Hematopoietic multipotent progenitor cell treated with erythropoietin and hydrocortisone succinate and interleukin-3 and kit ligand, for 17 days (in vitro differentiated cells): ENCODE data around the gene CDH12.
"Not testable (repeated sequence)": the region's sequence is repeated elsewhere in the genome, so short reads cannot be mapped to it uniquely, and the experiment has no call there.

Experiments used
- DNase-seq: peaks from one replicate; pipeline ENCODE4 v3.0.0-alpha.2; 2015; ENCODE audit warnings: low spot score

The CDH12 gene

GRCh38 chr5:22278164-22278563 lies 575.0 kb downstream of the CDH12 start:
- no peak for DNase-seq

- DNase-seq = no peak
Observed at GRCh38 chr5:22277006-22277405, 576.1 kb downstream of the CDH12 start.

GRCh38 chr5:22265855-22266254 lies 587.3 kb downstream of the CDH12 start:
- not testable (repeated sequence) for DNase-seq

GRCh38 chr5:22258139-22258538 lies 595.0 kb downstream of the CDH12 start:
- no peak for DNase-seq

- no peak for DNase-seq
Observed at GRCh38 chr5:22250528-22250927, 602.6 kb downstream of the CDH12 start.

- DNase-seq = no peak
Observed at GRCh38 chr5:22249209-22249729, 603.9 kb downstream of the CDH12 start.

GRCh38 chr5:22245770-22246169 lies 607.4 kb downstream of the CDH12 start:
- no peak for DNase-seq

- DNase-seq = no peak
Observed at GRCh38 chr5:22242532-22242931, 610.6 kb downstream of the CDH12 start.

- no peak for DNase-seq
Observed at GRCh38 chr5:22238047-22238446, 615.1 kb downstream of the CDH12 start.

- no peak for DNase-seq
Observed at GRCh38 chr5:22226423-22226822, 626.7 kb downstream of the CDH12 start.

GRCh38 chr5:22223079-22223478 lies 630.1 kb downstream of the CDH12 start:
- DNase-seq = no peak

GRCh38 chr5:22213703-22214495 lies 639.2 kb downstream of the CDH12 start:
- not testable (repeated sequence) for DNase-seq

- not testable (repeated sequence) for DNase-seq
Observed at GRCh38 chr5:22212254-22212991, 640.7 kb downstream of the CDH12 start.

- DNase-seq = not testable (repeated sequence)
Observed at GRCh38 chr5:22208463-22208862, 644.7 kb downstream of the CDH12 start.

GRCh38 chr5:22188651-22189050 lies 664.5 kb downstream of the CDH12 start:
- not testable (repeated sequence) for DNase-seq

GRCh38 chr5:22187632-22188228 lies 665.4 kb downstream of the CDH12 start:
- not testable (repeated sequence) for DNase-seq

- DNase-seq = not testable (repeated sequence)
Observed at GRCh38 chr5:22169226-22169625, 683.9 kb downstream of the CDH12 start.

- DNase-seq = not testable (repeated sequence)
Observed at GRCh38 chr5:22168704-22169103, 684.4 kb downstream of the CDH12 start.

GRCh38 chr5:22165931-22166330 lies 687.2 kb downstream of the CDH12 start:
- DNase-seq = not testable (repeated sequence)

- not testable (repeated sequence) for DNase-seq
Observed at GRCh38 chr5:22164910-22165748, 688.0 kb downstream of the CDH12 start.

- DNase-seq = not testable (repeated sequence)
Observed at GRCh38 chr5:22156953-22157352, 696.2 kb downstream of the CDH12 start.

GRCh38 chr5:22154779-22155178 lies 698.4 kb downstream of the CDH12 start:
- not testable (repeated sequence) for DNase-seq
